HL-60/S4 treated with phorbol 12-myristate 13-acetate at 8.2 ng/mL for 4 days and 3 days (cell line): ENCODE measurements around the gene NUP62.
"Not testable (repeated sequence)": the region's sequence is repeated elsewhere in the genome, so short reads cannot be mapped to it uniquely, and the experiment has no call there.

Experiments used
- in situ Hi-C: fragments of 300-500 bp; cut with MboI; formaldehyde crosslinking; loops from 2 replicates; pipeline ENCODE4 v1.15.0; 2022; ENCODE audit warnings: low sequenced_read_pairs

NUP62 gene

GRCh38 chr19:49929121-49929610 lies at the start of gene NUP62, which contains the start of gene ATF5:
TSS of gene NUP62 (minus strand) at chr19:49929504. CDS start at chr19:49909807, 19,697 bp downstream.
TSS of gene ATF5 (plus strand) at chr19:49929205. CDS start at chr19:49930851, 1,646 bp downstream.
- in situ Hi-C loops, result no loop called here

GRCh38 chr19:49978324-49978723 lies 49.0 kb upstream of the NUP62 start:
- in situ Hi-C loops, result no loop called here

GRCh38 chr19:49977881-49978280 lies 48.6 kb upstream of the NUP62 start:
- in situ Hi-C loops, result no loop called here

GRCh38 chr19:49977076-49977475 lies 47.8 kb upstream of the NUP62 start:
- in situ Hi-C loops, result no loop called here

- in situ Hi-C loops, result no loop called here
These were observed 47.2 kb upstream of the NUP62 start for GRCh38 chr19:49976496-49976895.

- in situ Hi-C loops, result no loop called here
These were observed 45.7 kb upstream of the NUP62 start for GRCh38 chr19:49975051-49975450.

- in situ Hi-C loops, result no loop called here
These were observed 44.7 kb upstream of the NUP62 start for GRCh38 chr19:49973987-49974386.

GRCh38 chr19:49972841-49973240 lies 43.5 kb upstream of the NUP62 start:
- in situ Hi-C loops, result no loop called here

- in situ Hi-C loops, result no loop called here
These were observed 42.7 kb upstream of the NUP62 start for GRCh38 chr19:49971991-49972411.

GRCh38 chr19:49969355-49969754 lies 40.1 kb upstream of the NUP62 start:
- in situ Hi-C loops, result not testable (repeated sequence)

GRCh38 chr19:49968279-49968922 lies 39.1 kb upstream of the NUP62 start:
- in situ Hi-C loops, result no loop called here

- in situ Hi-C loops, result not testable (repeated sequence)
These were observed 31.7 kb upstream of the NUP62 start, which contains the start of gene SIGLEC11 for GRCh38 chr19:49960980-49961379. TSS of gene SIGLEC11 (minus strand) at chr19:49961172. CDS start at chr19:49961081, 91 bp downstream.

GRCh38 chr19:49959892-49960291 lies 30.6 kb upstream of the NUP62 start:
- in situ Hi-C loops, result not testable (repeated sequence)

- in situ Hi-C loops, result not testable (repeated sequence)
These were observed 29.3 kb upstream of the NUP62 start for GRCh38 chr19:49958596-49958995.

- in situ Hi-C loops, result not testable (repeated sequence)
These were observed 28.8 kb upstream of the NUP62 start for GRCh38 chr19:49958144-49958543.

- in situ Hi-C loops, result no loop called here
These were observed 28.1 kb upstream of the NUP62 start for GRCh38 chr19:49957262-49957915.

- in situ Hi-C loops, result no loop called here
These were observed 26.8 kb upstream of the NUP62 start for GRCh38 chr19:49956115-49956495.

GRCh38 chr19:49954933-49955332 lies 25.6 kb upstream of the NUP62 start:
- in situ Hi-C loops, result no loop called here

GRCh38 chr19:49954092-49954829 lies 25.0 kb upstream of the NUP62 start:
- in situ Hi-C loops, result no loop called here

- in situ Hi-C loops, result no loop called here
These were observed 24.1 kb upstream of the NUP62 start for GRCh38 chr19:49953416-49953815.

GRCh38 chr19:49952906-49953305 lies 23.6 kb upstream of the NUP62 start:
- in situ Hi-C loops, result no loop called here

GRCh38 chr19:49952479-49952836 lies 23.2 kb upstream of the NUP62 start:
- in situ Hi-C loops, result no loop called here
